ENCODE results near the gene LRCH3. TPM values are rescaled to one million over a fixed set of nuclear protein-coding genes. Genes with fewer than 3 reads are reported as not detected.

LRCH3 gene
- polyA plus RNA-seq, 3 donors, result 4.1 to 19.4 (median 7.4) TPM

GRCh38 chr3:197892162-197892561, 101.1 kb downstream of the LRCH3 start:
- Mint-ChIP-seq H3K27ac (peak overlapping the region in 1 of 7 donors; percentile 58), H3K36me3 (peaks cover under 1 to 8% of the 10 kb centered on the region in 2 donors), H3K4me1 (no peaks in the 10 kb centered on the region), H3K4me3 (no peak overlapping the region), H3K27me3 (ENCODE audit: low read depth in 3 of 3) (peaks cover 0 to 3% (median 0%) of the 10 kb centered on the region in 3 donors), H3K9me3 (no peaks in the 10 kb centered on the region)
- H4K20me1 ChIP-seq (ENCODE audit: insufficient read depth, low read length), result no peaks in the 10 kb centered on the region
- no peak overlapping the region for H3K4me2 ChIP-seq (replicated peaks; ENCODE audit: extremely low read depth, low read length, poor library complexity, severe bottlenecking)
- H2AFZ ChIP-seq (ENCODE audit: insufficient read depth, low read depth, low read length, poor library complexity, severe bottlenecking), result no peak overlapping the region
- H3K27me3 ChIP-seq (ENCODE audit: control insufficient read depth in 2 of 2, insufficient read depth in 2 of 2, low read length in 2 of 2), result no peaks in the 10 kb centered on the region
- no peaks in the 10 kb centered on the region for H3K79me2 ChIP-seq (ENCODE audit: insufficient read depth, low read length)
- 96% methylated on average over 4 of the region's 5 CpGs for WGBS (ENCODE audit: insufficient coverage)
- no peak for TF ChIP-seq CTCF (IDR thresholded peaks at IDR 0.05)
- intact Hi-C loops (cut with micrococcal nuclease), result no loop called here
- H3K4me3 ChIP-seq (replicated peaks in 1 of 3; ENCODE audit: low read depth in 2 of 3, low read length in 3 of 3), result no peak overlapping the region
- no peak overlapping the region for H3K9ac ChIP-seq (ENCODE audit: insufficient read depth, low read length, poor library complexity, severe bottlenecking)
- H3K4me1 ChIP-seq (ENCODE audit: control insufficient read depth in 1 of 2, insufficient read depth in 2 of 2, low read length in 2 of 2), result no peaks in the 10 kb centered on the region
- H3K27ac ChIP-seq (ENCODE audit: low read depth in 1 of 2, low read length in 2 of 2), result no peak overlapping the region
- no peak for DNase-seq
- H3K36me3 ChIP-seq (replicated peaks in 1 of 2; ENCODE audit: control insufficient read depth in 1 of 2, insufficient read depth in 2 of 2, low read length in 2 of 2), result peaks cover 0 to 17% of the 10 kb centered on the region in 2 donors
- no peaks in the 10 kb centered on the region for H3K9me3 ChIP-seq (replicated peaks in 1 of 2; ENCODE audit: control insufficient read depth in 1 of 2, insufficient read depth in 1 of 2, low read length in 2 of 2)

- Mint-ChIP-seq H3K4me3 (no peak overlapping the region), H3K27ac (no peak overlapping the region), H3K27me3 (ENCODE audit: low read depth in 3 of 3) (peaks cover 0 to 8% (median 2%) of the 10 kb centered on the region in 3 donors), H3K9me3 (no peaks in the 10 kb centered on the region), H3K4me1 (no peaks in the 10 kb centered on the region), H3K36me3 (no peaks in the 10 kb centered on the region)
- Histone ChIP-seq H3K27me3 (ENCODE audit: control insufficient read depth in 2 of 2, insufficient read depth in 2 of 2, low read length in 2 of 2) (no peaks in the 10 kb centered on the region), H3K36me3 (replicated peaks in 1 of 2; ENCODE audit: control insufficient read depth in 1 of 2, insufficient read depth in 2 of 2, low read length in 2 of 2) (no peaks in the 10 kb centered on the region), H3K4me2 (replicated peaks; ENCODE audit: extremely low read depth, low read length, poor library complexity, severe bottlenecking) (no peak overlapping the region), H3K4me3 (replicated peaks in 1 of 3; ENCODE audit: low read depth in 2 of 3, low read length in 3 of 3) (no peak overlapping the region), H2AFZ (ENCODE audit: insufficient read depth, low read depth, low read length, poor library complexity, severe bottlenecking) (no peak overlapping the region), H3K4me1 (ENCODE audit: control insufficient read depth in 1 of 2, insufficient read depth in 2 of 2, low read length in 2 of 2) (no peaks in the 10 kb centered on the region), H3K79me2 (ENCODE audit: insufficient read depth, low read length) (no peaks in the 10 kb centered on the region), H3K27ac (ENCODE audit: low read depth in 1 of 2, low read length in 2 of 2) (no peak overlapping the region), H3K9ac (ENCODE audit: insufficient read depth, low read length, poor library complexity, severe bottlenecking) (no peak overlapping the region), H4K20me1 (ENCODE audit: insufficient read depth, low read length) (no peaks in the 10 kb centered on the region), H3K9me3 (replicated peaks in 1 of 2; ENCODE audit: control insufficient read depth in 1 of 2, insufficient read depth in 1 of 2, low read length in 2 of 2) (no peaks in the 10 kb centered on the region)
- intact Hi-C loops (cut with micrococcal nuclease), result no loop called here
- TF ChIP-seq CTCF (IDR thresholded peaks at IDR 0.05), result no peak
- WGBS (ENCODE audit: insufficient coverage), result 92% methylated on average over 2 of the region's 3 CpGs
- DNase-seq, result no peak
These were observed 105.4 kb downstream of the LRCH3 start for GRCh38 chr3:197896421-197896820.
